Esophagus muscularis mucosa (tissue), 4 donors: ENCODE measurements around the gene RCOR3.

Experiments used
- EP300 ChIP-seq: sonication (generic); formaldehyde crosslinking; IDR thresholded peaks from one replicate; pipeline ENCODE4 v1.6.1; 2017; ENCODE audit warnings: antibody characterized with exemption
- POLR2A ChIP-seq: fragments of 450-650 bp; IDR thresholded peaks from one replicate; pipeline ENCODE4 v1.6.1; 2017; ENCODE audit warnings: antibody characterized with exemption, moderate library complexity, mild to moderate bottlenecking, low read depth
- TF ChIP-seq, protein P1 (sequence below), 3 experiments: fragments of 200-600 bp in 2 of 3; fragments of 450-650 bp in 1 of 3; sonication (generic) in 2 of 3; IDR thresholded peaks; one replicate each; pipeline ENCODE4 v1.5.1; 2017 to 2019; ENCODE audit warnings: antibody characterized with exemption in 3 of 3, mild to moderate bottlenecking in 2 of 3, moderate library complexity in 1 of 3

GRCh38 chr1:211229365-211229759 is 29.8 kb upstream of the RCOR3 start:
- TF ChIP-seq EP300: no peak
- TF ChIP-seq POLR2A: no peak
- TF ChIP-seq, protein P1, sequence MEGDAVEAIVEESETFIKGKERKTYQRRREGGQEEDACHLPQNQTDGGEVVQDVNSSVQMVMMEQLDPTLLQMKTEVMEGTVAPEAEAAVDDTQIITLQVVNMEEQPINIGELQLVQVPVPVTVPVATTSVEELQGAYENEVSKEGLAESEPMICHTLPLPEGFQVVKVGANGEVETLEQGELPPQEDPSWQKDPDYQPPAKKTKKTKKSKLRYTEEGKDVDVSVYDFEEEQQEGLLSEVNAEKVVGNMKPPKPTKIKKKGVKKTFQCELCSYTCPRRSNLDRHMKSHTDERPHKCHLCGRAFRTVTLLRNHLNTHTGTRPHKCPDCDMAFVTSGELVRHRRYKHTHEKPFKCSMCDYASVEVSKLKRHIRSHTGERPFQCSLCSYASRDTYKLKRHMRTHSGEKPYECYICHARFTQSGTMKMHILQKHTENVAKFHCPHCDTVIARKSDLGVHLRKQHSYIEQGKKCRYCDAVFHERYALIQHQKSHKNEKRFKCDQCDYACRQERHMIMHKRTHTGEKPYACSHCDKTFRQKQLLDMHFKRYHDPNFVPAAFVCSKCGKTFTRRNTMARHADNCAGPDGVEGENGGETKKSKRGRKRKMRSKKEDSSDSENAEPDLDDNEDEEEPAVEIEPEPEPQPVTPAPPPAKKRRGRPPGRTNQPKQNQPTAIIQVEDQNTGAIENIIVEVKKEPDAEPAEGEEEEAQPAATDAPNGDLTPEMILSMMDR (IDR thresholded peaks at IDR 0.05): no peak
